M059J (cell line): ENCODE measurements around the gene SART1. TPM values are rescaled to one million over a fixed set of nuclear protein-coding genes. Genes with fewer than 3 reads are reported as not detected.

Experiments used
- DNase-seq: peaks from one replicate; pipeline ENCODE4 v3.0.0-alpha.2; 2012; ENCODE audit warnings: low read depth
- total RNA-seq: library from RNA; depleted of rRNA; stranded (reverse); fragments of >200 nt; shearing (Covaris generic); gene quantifications from 2 replicates; pipeline ENCODE4 v1.2.3, GENCODE V29; 2014; rRNA removed

Gene SART1, protein sequence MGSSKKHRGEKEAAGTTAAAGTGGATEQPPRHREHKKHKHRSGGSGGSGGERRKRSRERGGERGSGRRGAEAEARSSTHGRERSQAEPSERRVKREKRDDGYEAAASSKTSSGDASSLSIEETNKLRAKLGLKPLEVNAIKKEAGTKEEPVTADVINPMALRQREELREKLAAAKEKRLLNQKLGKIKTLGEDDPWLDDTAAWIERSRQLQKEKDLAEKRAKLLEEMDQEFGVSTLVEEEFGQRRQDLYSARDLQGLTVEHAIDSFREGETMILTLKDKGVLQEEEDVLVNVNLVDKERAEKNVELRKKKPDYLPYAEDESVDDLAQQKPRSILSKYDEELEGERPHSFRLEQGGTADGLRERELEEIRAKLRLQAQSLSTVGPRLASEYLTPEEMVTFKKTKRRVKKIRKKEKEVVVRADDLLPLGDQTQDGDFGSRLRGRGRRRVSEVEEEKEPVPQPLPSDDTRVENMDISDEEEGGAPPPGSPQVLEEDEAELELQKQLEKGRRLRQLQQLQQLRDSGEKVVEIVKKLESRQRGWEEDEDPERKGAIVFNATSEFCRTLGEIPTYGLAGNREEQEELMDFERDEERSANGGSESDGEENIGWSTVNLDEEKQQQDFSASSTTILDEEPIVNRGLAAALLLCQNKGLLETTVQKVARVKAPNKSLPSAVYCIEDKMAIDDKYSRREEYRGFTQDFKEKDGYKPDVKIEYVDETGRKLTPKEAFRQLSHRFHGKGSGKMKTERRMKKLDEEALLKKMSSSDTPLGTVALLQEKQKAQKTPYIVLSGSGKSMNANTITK
- total RNA-seq = 60.3 and 102 TPM in 2 replicates

DNA sequence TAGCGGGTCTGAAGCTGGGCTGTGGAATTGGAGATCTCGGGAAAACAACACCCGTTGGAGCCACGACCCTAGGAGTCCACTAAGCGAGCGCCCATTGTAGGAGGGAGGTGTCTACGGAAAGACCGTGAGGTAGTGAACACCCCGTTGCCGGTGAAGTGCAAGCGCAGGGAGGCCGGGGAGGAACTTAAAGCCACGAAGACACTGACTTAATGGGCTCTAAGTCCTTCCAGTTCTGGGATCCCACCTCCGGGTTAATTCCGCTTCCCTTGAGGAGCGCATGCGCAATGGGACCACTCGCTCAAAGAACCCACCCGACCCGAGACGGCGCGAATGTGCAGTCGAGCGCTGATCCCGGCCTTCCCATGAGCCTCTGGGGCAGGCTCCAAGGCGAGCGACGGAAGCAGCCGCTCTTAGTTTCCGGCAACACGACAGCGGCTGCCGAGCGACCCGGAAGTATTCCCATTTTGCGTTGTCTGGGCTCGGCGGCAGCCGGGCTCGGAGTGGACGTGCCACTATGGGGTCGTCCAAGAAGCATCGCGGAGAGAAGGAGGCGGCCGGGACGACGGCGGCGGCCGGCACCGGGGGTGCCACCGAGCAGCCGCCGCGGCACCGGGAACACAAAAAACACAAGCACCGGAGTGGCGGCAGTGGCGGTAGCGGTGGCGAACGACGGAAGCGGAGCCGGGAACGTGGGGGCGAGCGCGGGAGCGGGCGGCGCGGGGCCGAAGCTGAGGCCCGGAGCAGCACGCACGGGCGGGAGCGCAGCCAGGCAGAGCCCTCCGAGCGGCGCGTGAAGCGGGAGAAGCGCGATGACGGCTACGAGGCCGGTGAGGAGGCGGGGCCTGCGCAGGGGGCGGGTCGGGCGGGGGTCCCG lies at the start of gene SART1:
Gene SART1 (plus strand): TSS at position 468 of the 874 bp plus-strand sequence. CDS start 47 bp downstream, at position 515.
- DNase-seq = peak; percentile 98

- DNase-seq = peak; percentile 93
Measured at GRCh38 chr11:65912845-65913244, 48.7 kb upstream of the SART1 start.

DNA sequence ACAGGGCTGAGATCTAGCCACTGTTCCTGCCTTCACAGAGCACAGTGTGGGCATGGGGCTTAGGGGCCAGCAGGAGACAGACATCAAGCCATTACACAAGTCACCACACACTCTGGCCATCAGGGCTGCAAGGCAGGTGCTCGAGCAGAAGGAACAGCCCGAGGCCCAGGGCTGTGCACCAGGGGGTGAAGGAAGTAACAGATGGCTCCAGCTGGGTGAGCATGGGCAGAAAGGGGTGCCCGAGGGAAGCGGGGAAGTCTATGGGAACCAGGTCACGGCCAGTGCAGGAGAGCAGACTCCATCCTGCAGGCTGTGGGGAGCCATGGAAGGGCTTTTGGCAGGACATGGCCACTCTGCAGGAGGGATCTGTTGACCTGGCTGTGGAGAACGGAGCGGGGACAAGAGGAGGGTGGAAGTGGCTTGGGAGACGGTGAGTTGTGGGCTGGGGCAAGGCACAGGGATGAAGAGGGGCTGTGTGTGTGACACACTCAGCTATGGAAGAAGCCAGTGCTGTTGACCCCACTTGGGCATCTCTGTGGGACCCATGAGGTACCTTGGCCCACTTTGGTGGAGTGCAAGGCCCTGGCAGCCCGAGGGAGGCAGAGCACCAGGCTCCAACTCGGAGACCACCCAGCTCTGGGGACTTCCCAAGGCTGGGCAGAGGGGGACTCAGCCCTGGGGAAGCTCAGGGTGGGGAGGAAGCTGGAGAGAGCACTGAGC lies 46.3 kb upstream of the SART1 start:
- peak; percentile 75 for DNase-seq

DNA sequence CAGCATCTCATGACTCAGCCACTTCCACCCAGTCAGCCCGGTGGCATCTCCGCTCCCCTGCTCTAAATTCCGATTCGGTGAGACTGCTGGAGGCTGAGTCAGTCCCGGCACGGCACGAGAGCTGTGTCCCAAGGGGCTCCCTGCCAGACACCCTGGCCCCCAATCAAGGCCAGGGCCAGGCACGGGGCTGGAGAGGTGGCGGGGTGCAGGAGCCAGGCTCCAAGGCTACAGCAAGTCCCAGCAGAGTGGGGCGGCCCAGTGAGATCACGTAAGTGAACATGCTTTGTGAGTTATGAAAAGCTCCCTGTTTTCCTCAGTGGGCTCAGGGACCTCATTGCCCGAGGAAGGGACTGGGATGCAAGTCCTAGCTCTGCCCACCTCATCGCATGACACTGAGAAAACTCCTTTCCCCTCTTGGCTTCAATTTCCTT lies 45.7 kb upstream of the SART1 start:
- DNase-seq = peak; percentile 99

- DNase-seq = peak; percentile 45
Measured at GRCh38 chr11:65916391-65916790, 45.1 kb upstream of the SART1 start.

- peak; percentile 22 for DNase-seq
Measured at GRCh38 chr11:65917077-65917433, 44.5 kb upstream of the SART1 start.

DNA sequence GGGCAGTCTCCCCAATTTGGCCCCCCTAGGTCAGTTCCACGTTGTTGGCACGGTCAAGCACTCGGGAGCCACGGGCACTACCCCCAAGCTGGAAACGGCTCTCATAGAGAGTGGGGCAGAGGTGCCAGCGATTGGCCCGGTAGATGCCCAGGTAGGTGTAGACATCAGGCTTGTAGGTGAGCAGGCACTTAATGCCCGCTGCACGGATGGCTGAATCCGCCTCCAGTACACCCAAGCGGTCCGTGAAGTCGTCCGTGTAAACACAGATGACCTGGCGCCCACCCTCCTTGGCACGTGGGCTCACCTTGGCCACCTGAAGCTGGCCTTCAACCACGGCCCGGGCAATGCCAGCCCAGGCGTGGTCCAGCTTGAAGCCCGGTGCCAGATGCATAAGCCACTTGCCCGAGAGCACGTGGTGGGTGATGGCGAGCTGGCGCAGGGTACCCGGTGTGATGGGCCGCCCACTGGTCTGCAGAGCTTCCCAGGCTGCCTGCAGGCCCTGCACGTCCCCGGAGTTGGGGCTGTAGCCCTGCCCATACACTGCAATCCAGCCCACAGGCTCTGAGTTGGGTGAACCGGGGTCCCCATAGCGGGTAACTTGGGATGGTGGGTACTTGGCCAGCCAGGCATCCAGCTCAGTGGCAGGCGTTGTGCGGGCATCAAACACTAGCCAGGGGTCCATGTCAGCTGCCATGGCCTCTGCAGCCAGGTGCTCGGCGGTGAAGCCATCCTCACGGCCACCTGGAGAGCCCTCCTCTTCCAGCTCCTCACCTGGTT lies 43.9 kb upstream of the SART1 start:
- DNase-seq = no peak

DNA sequence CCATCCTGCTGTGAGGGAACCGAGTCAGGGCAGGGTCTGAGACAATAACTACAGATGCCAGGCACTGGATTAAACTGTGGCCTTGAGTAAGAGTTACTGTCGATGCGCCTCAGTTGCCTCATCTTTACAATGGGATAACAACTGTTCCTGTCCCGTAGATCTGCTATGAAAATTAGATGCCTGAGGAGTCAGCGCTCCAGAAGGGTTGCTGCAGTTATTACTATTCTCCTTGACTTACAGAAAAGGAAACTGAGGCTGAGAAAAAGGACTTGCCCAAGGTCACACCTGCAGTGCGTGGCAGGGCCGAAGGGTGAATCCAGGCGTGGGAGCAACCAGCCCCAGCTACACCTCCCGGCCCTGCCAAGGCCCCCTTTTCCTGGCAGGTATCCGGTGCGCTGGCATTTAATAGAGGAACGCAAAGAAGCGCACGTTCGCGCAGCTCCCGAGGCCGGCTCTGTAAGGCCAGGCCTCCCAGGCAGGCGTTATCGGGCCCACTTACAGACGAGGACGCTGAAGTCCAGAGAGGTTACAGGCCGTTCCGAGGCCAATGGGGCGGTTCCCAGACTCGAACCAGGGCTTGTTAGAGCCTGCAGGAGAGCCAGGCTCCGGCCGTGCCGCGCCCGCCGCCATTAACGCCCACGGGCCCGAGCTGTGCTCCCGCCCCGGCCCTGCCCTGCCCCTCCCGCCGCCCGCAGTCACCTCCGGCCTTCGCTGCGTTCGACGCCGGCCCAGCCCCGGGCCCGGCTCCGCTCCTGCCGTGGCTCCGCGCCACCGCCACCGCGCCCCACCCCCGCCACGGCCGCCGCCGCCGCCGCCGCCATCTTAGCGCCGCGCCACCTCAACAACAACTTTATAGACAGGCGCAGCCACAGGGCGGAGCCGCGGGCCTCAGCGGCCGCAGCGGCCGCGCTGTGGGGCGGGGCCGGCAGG lies 43.1 kb upstream of the SART1 start, which contains the start of gene C11orf68:
Gene C11orf68 (minus strand): TSS at position 852 of the 930 bp plus-strand sequence. CDS start 31 bp downstream, at position 821.
- DNase-seq = peak; percentile 59

GRCh38 chr11:65919141-65919572 lies 42.4 kb upstream of the SART1 start, which contains the start of gene DRAP1:
Gene DRAP1, plus strand, starts transcription at chr11:65919426. Its CDS starts 76 bp downstream, at chr11:65919502.
- DNase-seq = peak; percentile 97

- DNase-seq = peak; percentile 41
Measured at GRCh38 chr11:65919573-65920371, 41.8 kb upstream of the SART1 start.

DNA sequence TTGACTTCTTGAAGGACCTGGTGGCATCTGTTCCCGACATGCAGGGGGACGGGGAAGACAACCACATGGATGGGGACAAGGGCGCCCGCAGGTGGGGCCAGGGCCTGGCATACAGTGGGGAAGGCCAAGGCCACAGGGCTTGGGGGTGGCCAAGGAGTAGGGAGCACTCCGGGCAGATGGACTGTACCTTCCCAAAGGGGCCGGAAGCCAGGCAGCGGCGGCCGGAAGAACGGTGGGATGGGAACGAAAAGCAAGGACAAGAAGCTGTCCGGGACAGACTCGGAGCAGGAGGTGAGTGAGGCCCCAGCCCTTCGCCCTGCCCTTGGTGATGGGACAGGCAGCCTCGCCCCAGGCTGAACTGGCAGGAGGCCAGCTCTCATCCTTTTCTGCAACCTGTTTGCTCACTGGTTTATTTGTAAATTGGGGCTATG lies 41.1 kb upstream of the SART1 start:
- no peak for DNase-seq

- no peak for DNase-seq
Measured at GRCh38 chr11:65921033-65921555, 40.4 kb upstream of the SART1 start.

GRCh38 chr11:65921876-65922275 lies 39.7 kb upstream of the SART1 start:
- DNase-seq = no peak

GRCh38 chr11:65922565-65922964 lies 39.0 kb upstream of the SART1 start:
- no peak for DNase-seq

GRCh38 chr11:65925397-65925796 lies 36.1 kb upstream of the SART1 start:
- no peak for DNase-seq

- DNase-seq = peak; percentile 62
Measured at GRCh38 chr11:65927904-65928397, 33.6 kb upstream of the SART1 start.

DNA sequence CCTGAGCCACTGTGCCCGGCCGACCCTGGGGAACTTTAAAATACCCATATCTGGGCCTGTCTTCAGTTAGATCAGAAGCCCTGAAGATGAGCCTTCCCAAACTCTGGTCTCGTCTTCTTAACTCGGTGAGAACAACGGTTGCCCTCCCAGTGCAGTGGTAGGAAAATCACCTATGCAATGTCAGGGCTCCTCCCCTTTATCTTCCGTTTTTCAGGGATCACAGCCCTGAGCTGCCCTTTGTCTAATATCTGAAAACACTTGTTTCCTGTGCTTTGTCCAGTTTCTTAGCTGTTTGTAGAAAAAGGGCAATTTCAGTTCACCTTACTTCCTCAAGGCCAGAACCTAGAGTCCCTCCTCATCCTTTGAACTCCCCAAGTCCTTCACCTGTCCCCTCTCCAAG lies 32.9 kb upstream of the SART1 start:
- no peak for DNase-seq
